ENCODE data around the gene AZGP1.

AZGP1 gene

GRCh38 chr7:99919814-99920112 is 56.1 kb downstream of the AZGP1 start:
- peak overlapping the region; percentile 90 for H3K27ac ChIP-seq (ENCODE audit: low read length)
- peak overlapping the region; percentile 67 to 83 for H3K4me3 ChIP-seq (ENCODE audit: low read depth in 1 of 2, low read length in 2 of 2)
- DNase-seq, result no peak
- peaks cover 9% of the 10 kb centered on the region for H4K20me1 ChIP-seq (ENCODE audit: insufficient read depth, low read length)
- no peak for TF ChIP-seq EZH2 (IDR thresholded peaks at IDR 0.05; ENCODE audit: borderline replicate concordance, low read depth, low read length, severe bottlenecking)
- no peak for TF ChIP-seq CTCF (IDR thresholded peaks at IDR 0.05; ENCODE audit: borderline replicate concordance, extremely low read depth, low read length, poor library complexity, severe bottlenecking)
- H3K9ac ChIP-seq (ENCODE audit: low read depth, low read length), result peak overlapping the region; percentile 83
- peaks cover 31% of the 10 kb centered on the region for H3K36me3 ChIP-seq (ENCODE audit: insufficient read depth, low read length)
- H3K4me1 ChIP-seq (ENCODE audit: insufficient read depth, low read length), result peaks cover 43% of the 10 kb centered on the region
- H3K79me2 ChIP-seq (ENCODE audit: insufficient read depth, low read length), result peaks cover 58% of the 10 kb centered on the region
- H2AFZ ChIP-seq (ENCODE audit: low read depth, low read length), result peak overlapping the region; percentile 88
- H3K4me2 ChIP-seq (ENCODE audit: insufficient read depth, low read length), result peak overlapping the region; percentile 75
- no peaks in the 10 kb centered on the region for H3K27me3 ChIP-seq (ENCODE audit: insufficient read depth, low read length, poor library complexity)
- H3K9me3 ChIP-seq (ENCODE audit: insufficient read depth, low read length, severe bottlenecking), result peaks cover 4% of the 10 kb centered on the region
- ATAC-seq (ENCODE audit: insufficient read depth, low read depth), result no peak

- Histone ChIP-seq H3K36me3 (ENCODE audit: insufficient read depth, low read length) (peaks cover 34% of the 10 kb centered on the region), H3K79me2 (ENCODE audit: insufficient read depth, low read length) (peaks cover 61% of the 10 kb centered on the region), H4K20me1 (ENCODE audit: insufficient read depth, low read length) (peaks cover 12% of the 10 kb centered on the region), H3K4me3 (ENCODE audit: low read depth in 1 of 2, low read length in 2 of 2) (peak within 1 kb of the TSS; percentile 67 to 83), H3K9me3 (ENCODE audit: insufficient read depth, low read length, severe bottlenecking) (peaks cover 4% of the 10 kb centered on the region), H3K27me3 (ENCODE audit: insufficient read depth, low read length, poor library complexity) (no peaks in the 10 kb centered on the region), H3K4me2 (ENCODE audit: insufficient read depth, low read length) (peak within 1 kb of the TSS; percentile 75), H3K4me1 (ENCODE audit: insufficient read depth, low read length) (peaks cover 43% of the 10 kb centered on the region), H2AFZ (ENCODE audit: low read depth, low read length) (peak within 1 kb of the TSS; percentile 88), H3K9ac (ENCODE audit: low read depth, low read length) (peak within 1 kb of the TSS; percentile 83), H3K27ac (ENCODE audit: low read length) (peak within 1 kb of the TSS; percentile 90)
- ATAC-seq (ENCODE audit: insufficient read depth, low read depth) (peak; percentile 99), DNase-seq (peak; percentile 91)
- TF ChIP-seq EZH2 (IDR thresholded peaks at IDR 0.05; ENCODE audit: borderline replicate concordance, low read depth, low read length, severe bottlenecking) (no peak), CTCF (IDR thresholded peaks at IDR 0.05; ENCODE audit: borderline replicate concordance, extremely low read depth, low read length, poor library complexity, severe bottlenecking) (peak; percentile 42)
Measured at GRCh38 chr7:99918959-99919813, 56.6 kb downstream of the AZGP1 start, which contains the start of gene TRIM4. Gene TRIM4, minus strand, starts transcription at chr7:99919530. Its CDS starts 129 bp downstream, at chr7:99919401.

Measured in DND-41 (cell line).